Activated T-helper 1 cell treated with anti-CD3 and anti-CD28 coated beads, Interleukin-12 subunit alpha, Interleukin-12 subunit beta, Interleukin-2, Interleukin-4 antibody, amounts not matched to agents 30 ng/mL and 10 ng/mL and 1 ng/mL, durations not matched to agents 14 hours and 24 hours and 36 hours (primary cell): ENCODE data around the gene MINDY2. TPM values are rescaled to one million over a fixed set of nuclear protein-coding genes. Genes with fewer than 3 reads are reported as not detected.
"Not testable (repeated sequence)": the region's sequence is repeated elsewhere in the genome, so short reads cannot be mapped to it uniquely, and the experiment has no call there.

Experiments used
- DNase-seq: peaks from one replicate; pipeline ENCODE4 v3.0.0; 2021; ENCODE audit warnings: low spot score
- H3K27ac Mint-ChIP-seq: one replicate; pipeline ENCODE4 v1.8.0; 2021; ENCODE audit warnings: mild to moderate bottlenecking, mixed read lengths
- H3K27me3 Mint-ChIP-seq: one replicate; pipeline ENCODE4 v1.8.0; 2022; ENCODE audit warnings: mild to moderate bottlenecking, moderate library complexity, mixed read lengths; ENCODE audit not compliant: insufficient read depth
- H3K36me3 Mint-ChIP-seq: one replicate; pipeline ENCODE4 v1.8.0; 2021; ENCODE audit warnings: low read depth, mixed read lengths
- H3K4me1 Mint-ChIP-seq: one replicate; pipeline ENCODE4 v1.8.0; 2021; ENCODE audit warnings: low read depth, mixed read lengths
- H3K4me3 Mint-ChIP-seq: one replicate; pipeline ENCODE4 v1.8.0; 2021; ENCODE audit warnings: mild to moderate bottlenecking, moderate library complexity, mixed read lengths
- H3K9me3 Mint-ChIP-seq: one replicate; pipeline ENCODE4 v1.8.0; 2021; ENCODE audit warnings: mixed read lengths
- intact Hi-C: fragments of 100-400 bp; cut with micrococcal nuclease; formaldehyde crosslinking; loops from one replicate; pipeline ENCODE4 v1.15.1; 2024
- total RNA-seq: library from RNA; stranded (reverse); gene quantifications from 2 replicates; pipeline ENCODE4 v1.2.3, GENCODE V29; 2022

Gene MINDY2
- total RNA-seq, 1 donor from 2014 or later: 9.0 TPM

- H3K4me1 Mint-ChIP-seq: no peaks in the 10 kb centered on the region
- H3K27me3 Mint-ChIP-seq: no peaks in the 10 kb centered on the region
- DNase-seq: no peak
- intact Hi-C loops: no loop called here
- no peak overlapping the region for H3K4me3 Mint-ChIP-seq
- H3K9me3 Mint-ChIP-seq: no peaks in the 10 kb centered on the region
- H3K36me3 Mint-ChIP-seq: peaks cover 13% of the 10 kb centered on the region
- H3K27ac Mint-ChIP-seq: no peak overlapping the region
These were observed 17.1 kb downstream of the MINDY2 start for GRCh38 chr15:58788056-58788710.

DNA sequence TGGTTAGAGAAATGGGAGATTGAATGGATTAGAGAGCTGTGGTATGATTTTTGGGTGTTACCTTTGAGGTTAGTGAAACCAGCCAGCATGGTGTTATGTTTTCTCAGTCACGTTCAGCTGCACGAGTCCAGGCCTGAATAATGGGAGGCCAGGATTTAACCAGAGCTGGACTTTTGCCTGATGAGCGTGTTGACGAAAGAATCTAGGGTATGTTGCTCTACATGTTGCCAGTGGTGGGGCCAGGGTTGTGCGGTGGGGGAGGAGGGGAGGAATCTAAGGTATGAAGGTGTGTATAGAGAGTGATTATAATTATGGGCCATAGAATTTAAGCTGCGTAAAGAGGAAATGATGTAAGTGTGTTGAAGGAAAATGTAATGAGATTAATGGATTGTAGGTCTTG lies 22.8 kb downstream of the MINDY2 start:
- Mint-ChIP-seq H3K27ac (no peak overlapping the region), H3K27me3 (no peaks in the 10 kb centered on the region), H3K9me3 (no peaks in the 10 kb centered on the region), H3K36me3 (peaks cover 14% of the 10 kb centered on the region), H3K4me3 (no peak overlapping the region), H3K4me1 (peaks cover 17% of the 10 kb centered on the region)
- DNase-seq: no peak
- intact Hi-C loops: no loop called here

DNA sequence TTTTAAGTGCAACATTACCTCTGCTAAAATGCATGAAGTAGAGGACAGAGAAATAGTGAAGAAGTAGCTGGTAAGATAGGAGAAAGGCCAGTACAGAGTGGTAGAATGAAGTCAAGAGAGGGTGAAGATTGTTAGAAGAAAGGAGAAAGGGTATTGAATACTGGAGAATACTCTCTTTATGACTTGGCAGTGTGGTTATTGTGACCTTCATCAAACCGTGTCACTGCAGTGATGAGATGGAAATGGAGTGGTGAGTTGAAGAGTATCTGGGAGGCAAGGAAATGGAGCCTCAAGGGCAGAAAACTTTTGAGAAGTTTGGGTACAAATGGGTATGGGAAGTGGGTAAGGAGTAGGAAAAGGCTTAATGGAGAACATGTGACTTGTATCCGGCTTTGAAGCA lies 24.7 kb downstream of the MINDY2 start:
- peak overlapping the region; percentile 50 for H3K27ac Mint-ChIP-seq
- peaks cover 24% of the 10 kb centered on the region for H3K4me1 Mint-ChIP-seq
- H3K36me3 Mint-ChIP-seq: peaks cover 11% of the 10 kb centered on the region
- H3K27me3 Mint-ChIP-seq: no peaks in the 10 kb centered on the region
- no peak for DNase-seq
- H3K9me3 Mint-ChIP-seq: no peaks in the 10 kb centered on the region
- intact Hi-C loops: no loop called here
- H3K4me3 Mint-ChIP-seq: no peak overlapping the region

- peaks cover 24% of the 10 kb centered on the region for H3K4me1 Mint-ChIP-seq
- H3K27ac Mint-ChIP-seq: no peak overlapping the region
- no peak for DNase-seq
- H3K27me3 Mint-ChIP-seq: no peaks in the 10 kb centered on the region
- peaks cover 8% of the 10 kb centered on the region for H3K36me3 Mint-ChIP-seq
- intact Hi-C loops: no loop called here
- no peaks in the 10 kb centered on the region for H3K9me3 Mint-ChIP-seq
- no peak overlapping the region for H3K4me3 Mint-ChIP-seq
These were observed 26.4 kb downstream of the MINDY2 start for GRCh38 chr15:58797505-58797904.

- peaks cover 12% of the 10 kb centered on the region for H3K36me3 Mint-ChIP-seq
- H3K4me1 Mint-ChIP-seq: peaks cover 13% of the 10 kb centered on the region
- intact Hi-C loops: no loop called here
- DNase-seq: no peak
- H3K4me3 Mint-ChIP-seq: no peak overlapping the region
- no peaks in the 10 kb centered on the region for H3K27me3 Mint-ChIP-seq
- no peaks in the 10 kb centered on the region for H3K9me3 Mint-ChIP-seq
- H3K27ac Mint-ChIP-seq: no peak overlapping the region
These were observed 34.0 kb downstream of the MINDY2 start for GRCh38 chr15:58805095-58805494.

GRCh38 chr15:58823267-58823666 lies 52.2 kb downstream of the MINDY2 start:
- intact Hi-C loops, H3K27me3 Mint-ChIP-seq, H3K4me3 Mint-ChIP-seq, H3K4me1 Mint-ChIP-seq, DNase-seq, H3K27ac Mint-ChIP-seq, H3K36me3 Mint-ChIP-seq, H3K9me3 Mint-ChIP-seq: not testable (repeated sequence)

GRCh38 chr15:58830556-58830955 lies 59.5 kb downstream of the MINDY2 start:
- Mint-ChIP-seq H3K4me1 (no peaks in the 10 kb centered on the region), H3K36me3 (peaks cover 23% of the 10 kb centered on the region), H3K4me3 (no peak overlapping the region), H3K9me3 (no peaks in the 10 kb centered on the region), H3K27ac (no peak overlapping the region), H3K27me3 (no peaks in the 10 kb centered on the region)
- no peak for DNase-seq
- intact Hi-C loops: no loop called here

GRCh38 chr15:58833681-58834426 lies 62.8 kb downstream of the MINDY2 start:
- H3K4me1 Mint-ChIP-seq, H3K27ac Mint-ChIP-seq, DNase-seq, H3K27me3 Mint-ChIP-seq, intact Hi-C loops, H3K4me3 Mint-ChIP-seq, H3K9me3 Mint-ChIP-seq: not testable (repeated sequence)
- peaks cover 13% of the 10 kb centered on the region for H3K36me3 Mint-ChIP-seq

DNA sequence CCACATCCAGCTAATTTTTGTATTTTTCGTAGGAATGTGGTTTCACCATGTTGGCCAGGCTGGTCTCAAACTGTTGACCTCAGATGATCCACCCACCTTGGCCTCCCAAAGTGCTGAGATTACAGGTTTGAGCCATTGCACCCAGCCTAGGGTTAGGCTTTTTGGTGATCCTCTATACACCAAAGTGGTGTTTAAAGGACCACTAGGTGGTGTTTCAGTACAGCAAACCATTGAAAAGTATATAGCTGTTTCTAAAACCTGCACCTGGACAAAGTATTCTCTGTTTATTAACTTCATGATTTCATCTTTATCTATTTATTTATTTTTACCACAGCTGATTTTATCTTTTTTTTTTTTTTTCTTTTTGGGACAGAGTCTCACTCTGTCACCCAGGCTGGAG lies 68.4 kb downstream of the MINDY2 start:
- Mint-ChIP-seq H3K27ac (no peak overlapping the region), H3K27me3 (no peaks in the 10 kb centered on the region), H3K4me3 (no peak overlapping the region), H3K36me3 (no peaks in the 10 kb centered on the region), H3K9me3 (no peaks in the 10 kb centered on the region), H3K4me1 (no peaks in the 10 kb centered on the region)
- no peak for DNase-seq
- intact Hi-C loops: no loop called here

DNA sequence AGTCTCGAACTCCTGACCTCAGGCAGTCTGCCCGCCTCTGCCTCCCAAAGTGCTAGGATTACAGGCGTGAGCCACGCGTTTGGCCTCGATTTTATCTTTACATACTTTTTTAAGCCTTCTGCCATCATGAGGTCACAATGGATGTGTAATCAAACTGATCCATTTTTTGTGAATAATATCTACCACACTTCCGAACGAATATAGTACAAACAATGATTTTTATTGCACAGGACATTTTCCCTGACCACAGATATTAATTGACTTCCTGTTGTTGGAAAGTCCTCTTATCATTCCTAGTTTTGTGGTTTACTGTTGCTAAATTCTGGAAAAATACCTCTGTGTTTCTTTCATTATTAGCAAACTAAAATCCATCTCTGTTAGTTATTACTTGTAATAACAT lies 68.9 kb downstream of the MINDY2 start:
- no peak for DNase-seq
- intact Hi-C loops: no loop called here
- no peak overlapping the region for H3K4me3 Mint-ChIP-seq
- no peaks in the 10 kb centered on the region for H3K9me3 Mint-ChIP-seq
- H3K36me3 Mint-ChIP-seq: no peaks in the 10 kb centered on the region
- H3K4me1 Mint-ChIP-seq: no peaks in the 10 kb centered on the region
- H3K27me3 Mint-ChIP-seq: no peaks in the 10 kb centered on the region
- H3K27ac Mint-ChIP-seq: no peak overlapping the region

- intact Hi-C loops: no loop called here
- Mint-ChIP-seq H3K27me3 (no peaks in the 10 kb centered on the region), H3K27ac (no peak overlapping the region), H3K36me3 (peaks cover 12% of the 10 kb centered on the region), H3K9me3 (no peaks in the 10 kb centered on the region), H3K4me1 (no peaks in the 10 kb centered on the region), H3K4me3 (no peak overlapping the region)
- no peak for DNase-seq
These were observed 71.8 kb downstream of the MINDY2 start for GRCh38 chr15:58842713-58843396.

- H3K27ac Mint-ChIP-seq, H3K4me1 Mint-ChIP-seq, H3K9me3 Mint-ChIP-seq, intact Hi-C loops, H3K4me3 Mint-ChIP-seq, H3K27me3 Mint-ChIP-seq, DNase-seq: not testable (repeated sequence)
- H3K36me3 Mint-ChIP-seq: peaks cover 25% of the 10 kb centered on the region
These were observed 80.1 kb downstream of the MINDY2 start for GRCh38 chr15:58851205-58851604.

DNA sequence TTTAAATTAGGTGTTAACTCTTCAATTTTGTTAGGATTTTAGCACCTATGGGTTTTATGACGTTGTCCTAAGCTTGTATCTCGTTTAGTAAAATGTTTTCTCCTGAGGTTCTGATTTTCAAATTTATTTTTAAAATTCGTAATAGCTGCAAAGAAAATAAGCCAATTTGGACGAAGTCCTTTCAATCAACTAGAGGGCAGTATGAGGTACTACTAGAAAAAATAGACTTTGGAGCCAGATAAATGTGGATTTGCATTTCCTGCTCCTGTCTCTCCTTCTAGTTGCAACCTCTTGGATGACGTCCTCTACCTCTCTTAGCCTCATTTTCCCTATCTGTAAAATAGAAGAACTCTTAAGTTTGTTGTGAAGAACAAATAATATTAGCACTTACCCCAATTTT lies 81.2 kb downstream of the MINDY2 start:
- intact Hi-C loops: no loop called here
- Mint-ChIP-seq H3K36me3 (peaks cover 24% of the 10 kb centered on the region), H3K4me3 (no peak overlapping the region), H3K4me1 (no peaks in the 10 kb centered on the region), H3K27ac (no peak overlapping the region), H3K9me3 (no peaks in the 10 kb centered on the region), H3K27me3 (no peaks in the 10 kb centered on the region)
- DNase-seq: no peak
